GM12892 (cell line): ENCODE measurements around the gene DCDC2.

Experiments
- POLR2A ChIP-seq: IDR thresholded peaks from 2 replicates; pipeline ENCODE4 v1.6.1; 2011; ENCODE audit warnings: low read depth, low read length, control low read depth
- POLR2AphosphoS5 ChIP-seq: IDR thresholded peaks from 2 replicates; pipeline ENCODE4 v1.6.1; 2011; ENCODE audit warnings: low read depth, low read length, control low read depth
- TAF1 ChIP-seq: IDR thresholded peaks from 2 replicates; pipeline ENCODE4 v1.6.1; 2011; ENCODE audit warnings: low read depth, mild to moderate bottlenecking, control low read depth, low read length, borderline replicate concordance

- TF ChIP-seq POLR2A = no peak
- no peak for TF ChIP-seq TAF1
- TF ChIP-seq POLR2AphosphoS5 = no peak
Observed at GRCh38 chr6:24323632-24324337, 34.1 kb downstream of the DCDC2 start.
